GM12864 (cell line): ENCODE measurements around the gene SLC41A3.

Experiments used
- DNase-seq: peaks from one replicate; pipeline ENCODE4 v3.0.0-alpha.2; 2011; ENCODE audit warnings: low read depth
- H3K4me3 ChIP-seq: 2 replicates; pipeline ENCODE4 v1.5.1; 2011; ENCODE audit warnings: mild to moderate bottlenecking, low read depth, low read length, control low read depth
- CTCF ChIP-seq: IDR thresholded peaks from 2 replicates; pipeline ENCODE4 v1.5.1; 2011; ENCODE audit warnings: low read depth, mild to moderate bottlenecking, moderate library complexity, low read length, control low read depth, inconsistent platforms; ENCODE audit errors: missing control alignments

The SLC41A3 gene

DNA sequence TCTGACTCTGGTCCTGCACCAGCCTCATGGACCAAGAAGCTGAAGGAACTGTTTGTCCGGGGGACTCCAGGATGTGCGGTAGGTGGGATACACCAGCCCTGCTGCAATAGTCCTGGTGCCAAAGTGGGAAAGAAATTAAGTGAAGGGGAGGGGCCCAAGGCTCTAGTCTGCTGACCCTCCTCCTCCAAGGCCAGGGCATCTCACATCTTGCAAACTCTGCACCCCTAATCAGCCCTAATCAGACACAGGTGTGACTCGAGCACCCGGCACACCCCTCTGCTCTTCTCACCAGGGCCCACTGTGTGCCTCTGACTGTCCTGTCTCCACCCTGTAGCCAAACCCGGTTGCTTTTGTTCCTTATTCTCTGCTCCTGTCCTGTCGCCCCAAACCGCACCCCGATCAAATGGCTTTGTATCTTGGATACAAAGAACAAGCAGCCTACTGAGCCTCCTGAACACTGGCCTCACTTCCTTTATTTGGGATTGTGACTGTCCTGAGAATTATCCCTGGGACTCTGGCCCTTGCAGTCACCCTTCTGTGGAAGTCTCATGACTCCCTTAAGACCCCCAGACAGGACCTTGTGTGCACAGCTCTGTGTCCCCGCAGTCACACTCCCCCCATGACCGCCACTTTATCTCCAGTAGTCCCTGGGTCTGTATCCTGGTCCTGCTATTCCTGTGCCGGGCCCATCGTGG lies 26.7 kb upstream of the SLC41A3 start:
- no peak for DNase-seq

DNA sequence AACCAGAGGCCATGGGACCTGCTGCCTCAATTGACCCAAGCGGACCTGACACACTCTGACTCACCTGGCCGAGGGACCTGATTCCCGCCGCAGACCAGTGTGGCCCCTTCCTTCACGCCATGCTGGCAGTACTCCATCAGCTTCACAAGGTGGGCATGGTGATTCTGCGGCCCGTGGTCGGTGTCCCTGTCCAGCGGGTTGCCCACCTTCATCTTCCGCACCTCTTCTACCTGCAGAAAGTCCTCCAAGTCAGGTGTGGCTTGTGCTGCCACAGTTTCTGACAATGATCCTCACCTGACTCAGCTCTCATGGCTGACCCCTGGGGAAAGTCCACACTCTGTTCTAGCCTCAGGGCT lies 25.9 kb upstream of the SLC41A3 start:
- no peak for TF ChIP-seq CTCF
- no peak for DNase-seq
- H3K4me3 ChIP-seq = no peak overlapping the region

More for the DNA sequence above, 26.7 kb upstream of the SLC41A3 start:
- H3K4me3 ChIP-seq = no peak overlapping the region
- no peak for TF ChIP-seq CTCF

- TF ChIP-seq CTCF = no peak
- no peak for DNase-seq
- H3K4me3 ChIP-seq = no peak overlapping the region
These were observed 25.4 kb upstream of the SLC41A3 start for GRCh38 chr3:126109146-126109879.

GRCh38 chr3:126108676-126109050 lies 24.7 kb upstream of the SLC41A3 start:
- no peak for DNase-seq
- no peak for TF ChIP-seq CTCF
- no peak overlapping the region for H3K4me3 ChIP-seq

- TF ChIP-seq CTCF = no peak
- no peak overlapping the region for H3K4me3 ChIP-seq
- DNase-seq = no peak
These were observed 24.2 kb upstream of the SLC41A3 start for GRCh38 chr3:126107957-126108675.

DNA sequence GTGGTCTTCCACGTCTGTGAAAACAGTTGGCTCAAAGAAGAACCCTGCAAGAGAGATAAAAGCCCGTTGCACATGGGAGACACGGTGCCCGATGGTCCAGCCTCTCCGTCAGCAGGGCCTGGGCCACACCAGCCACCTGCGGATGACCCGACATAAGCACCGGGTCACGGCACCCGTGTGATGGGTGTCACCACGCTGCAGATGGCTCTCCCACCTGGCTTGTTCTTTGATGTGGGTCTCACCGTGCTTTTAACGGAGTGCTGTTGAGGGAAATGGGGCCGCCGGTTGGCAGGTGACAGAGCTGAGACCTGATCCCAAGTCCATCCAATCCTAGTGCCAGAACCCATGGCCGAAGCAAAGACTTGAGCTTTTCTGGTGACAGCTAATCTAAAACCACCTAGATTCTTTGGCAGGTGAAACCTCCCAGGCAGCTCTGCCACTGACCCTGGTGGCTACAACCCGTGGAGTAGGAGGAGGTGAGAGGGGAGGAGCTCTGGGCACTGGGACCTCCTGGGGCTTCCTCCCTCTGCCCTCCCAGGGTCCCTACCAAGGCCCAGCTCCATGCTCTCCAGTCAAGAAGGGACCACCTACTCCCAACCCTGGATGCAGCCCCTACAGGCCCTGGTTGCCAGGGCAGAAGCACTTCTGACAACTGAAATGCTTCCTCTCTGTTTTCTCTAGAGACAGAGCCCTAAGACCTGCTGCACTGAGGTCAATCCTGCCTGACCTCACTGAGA lies 23.4 kb upstream of the SLC41A3 start:
- H3K4me3 ChIP-seq = no peak overlapping the region
- no peak for DNase-seq
- TF ChIP-seq CTCF = no peak
